Activated T-cell treated with anti-CD3 and anti-CD28 coated beads for 48 hours (primary cell): ENCODE measurements around the gene LITAF.
"Not testable (repeated sequence)": the region's sequence is repeated elsewhere in the genome, so short reads cannot be mapped to it uniquely, and the experiment has no call there.

Experiments used
- DNase-seq: peaks from one replicate; pipeline ENCODE4 v3.0.0-alpha.2; 2020; ENCODE audit warnings: low read depth

The LITAF gene

DNA sequence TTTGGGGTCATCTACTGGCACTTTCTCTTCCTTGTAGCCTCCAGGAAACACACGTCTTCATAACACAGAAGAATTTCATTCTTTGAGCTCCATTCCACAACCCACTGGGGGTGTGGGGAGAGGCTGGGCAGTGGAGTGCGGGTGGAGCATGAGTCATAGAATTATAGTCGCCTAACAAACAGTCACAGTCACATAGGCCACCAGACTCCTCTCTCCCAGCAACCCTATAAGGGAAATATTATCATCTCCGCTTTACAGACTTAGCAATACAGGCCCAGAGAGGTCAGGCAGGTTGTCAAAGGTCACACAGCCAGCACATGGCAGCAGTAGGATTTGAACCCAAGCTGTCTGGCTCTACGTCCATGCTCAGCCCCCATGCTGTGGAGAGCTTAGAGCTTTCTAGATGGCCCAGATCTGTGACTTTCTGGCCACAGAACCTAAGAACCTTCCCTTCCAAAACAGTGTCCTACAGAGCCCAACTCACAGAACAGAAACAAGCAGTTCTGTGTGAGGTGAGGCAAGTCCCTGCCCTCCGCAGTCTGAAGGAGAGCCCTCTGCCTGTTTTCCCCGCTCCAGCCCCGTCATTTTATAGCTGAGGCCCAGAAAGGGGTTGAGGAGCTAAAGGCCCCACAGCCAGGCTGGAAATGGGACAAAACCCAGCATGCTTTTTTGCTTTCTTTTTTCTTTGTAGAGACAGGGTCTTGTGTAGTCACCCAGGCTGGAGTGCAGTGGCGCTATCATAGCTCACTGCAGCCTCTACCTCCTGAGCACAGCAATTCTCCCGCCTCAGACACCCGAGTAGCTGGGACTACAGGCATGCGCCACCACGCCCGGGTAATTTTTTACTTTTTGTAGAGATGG lies 10.7 kb upstream of the LITAF start:
- DNase-seq, result no peak

- no peak for DNase-seq
Measured at GRCh38 chr16:11596572-11597226, 10.0 kb upstream of the LITAF start.

DNA sequence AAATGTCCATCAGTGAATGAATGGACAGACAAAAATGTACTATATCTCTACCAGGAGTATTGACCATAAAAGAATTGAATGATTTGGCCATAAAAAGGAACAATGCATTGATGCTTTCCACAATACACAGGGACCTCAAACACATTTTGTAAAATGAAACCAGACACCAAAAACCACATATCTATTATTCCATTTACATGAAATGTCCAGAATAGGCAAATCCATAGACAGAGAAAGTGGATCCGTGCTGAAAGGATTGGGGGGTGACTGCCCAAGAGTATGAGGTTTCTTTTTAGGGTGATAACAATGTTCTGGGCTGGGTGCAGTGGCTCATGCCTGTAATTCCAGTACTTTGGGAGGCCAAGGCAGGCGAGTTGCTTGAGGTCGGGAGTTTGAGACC lies 6.9 kb upstream of the LITAF start:
- no peak for DNase-seq

DNA sequence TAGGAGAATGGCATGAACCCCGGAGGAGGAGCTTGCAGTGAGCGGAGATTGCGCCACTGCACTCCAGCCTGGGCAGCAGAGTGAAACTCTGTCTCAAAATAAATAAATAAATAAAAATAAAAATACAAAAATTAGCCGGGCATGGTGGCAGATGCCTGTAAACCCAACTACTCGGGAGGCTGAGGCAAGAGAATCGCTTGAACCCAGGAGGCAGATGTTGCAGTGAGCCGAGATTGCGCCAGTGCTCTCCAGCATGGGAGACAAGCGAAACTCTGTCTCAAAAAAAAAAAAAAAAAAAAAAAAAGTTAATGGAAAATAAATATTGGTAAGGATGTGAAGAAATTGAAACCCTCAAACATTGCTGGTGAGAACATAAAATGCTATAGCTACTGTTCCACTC lies 6.4 kb upstream of the LITAF start:
- DNase-seq, result not testable (repeated sequence)

GRCh38 chr16:11591630-11592029 lies 4.9 kb upstream of the LITAF start:
- DNase-seq, result not testable (repeated sequence)

GRCh38 chr16:11589198-11589550 lies 2.5 kb upstream of the LITAF start:
- no peak for DNase-seq

DNA sequence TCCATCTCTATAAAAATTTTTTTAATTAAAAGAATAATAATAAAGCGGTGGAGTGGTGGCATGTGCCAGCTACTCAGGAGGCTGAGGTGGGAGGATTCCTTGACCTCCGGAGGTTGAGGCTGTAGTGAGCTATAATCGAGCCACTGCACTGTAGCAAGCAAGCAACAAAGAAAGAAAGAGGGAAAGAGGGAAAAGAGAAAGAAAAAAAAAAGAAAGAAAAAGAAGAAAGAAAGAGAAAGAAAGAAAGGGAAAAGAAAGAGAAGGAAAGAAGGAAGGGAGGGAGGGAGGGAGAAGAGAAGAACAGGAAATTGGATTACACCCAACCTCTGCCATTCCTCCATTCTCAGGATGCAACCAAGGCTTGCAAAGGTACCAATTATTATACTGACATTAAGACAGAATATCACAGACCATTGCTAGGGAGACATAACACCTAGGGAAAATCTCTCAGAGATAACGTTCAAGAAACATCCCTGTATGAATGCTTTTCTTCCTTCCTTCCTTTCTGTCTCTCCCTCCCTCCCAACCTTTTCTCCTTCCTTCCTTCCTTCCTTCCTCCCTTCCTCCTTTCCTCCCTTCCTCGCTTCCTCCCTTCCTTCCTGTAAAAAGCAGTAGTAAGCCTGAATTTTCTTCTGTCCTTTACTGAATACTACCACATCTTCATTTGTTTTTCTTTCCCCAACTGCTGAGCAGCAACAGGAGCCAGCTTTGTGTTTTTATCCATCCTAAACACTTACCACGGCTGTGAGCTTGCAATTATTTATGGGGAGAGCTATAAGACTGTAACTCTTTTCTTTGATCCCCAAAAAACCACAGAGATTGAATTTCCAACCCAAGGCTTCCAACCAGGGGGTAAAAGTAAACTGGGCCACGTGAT lies 1.8 kb upstream of the LITAF start:
- no peak for DNase-seq

DNA sequence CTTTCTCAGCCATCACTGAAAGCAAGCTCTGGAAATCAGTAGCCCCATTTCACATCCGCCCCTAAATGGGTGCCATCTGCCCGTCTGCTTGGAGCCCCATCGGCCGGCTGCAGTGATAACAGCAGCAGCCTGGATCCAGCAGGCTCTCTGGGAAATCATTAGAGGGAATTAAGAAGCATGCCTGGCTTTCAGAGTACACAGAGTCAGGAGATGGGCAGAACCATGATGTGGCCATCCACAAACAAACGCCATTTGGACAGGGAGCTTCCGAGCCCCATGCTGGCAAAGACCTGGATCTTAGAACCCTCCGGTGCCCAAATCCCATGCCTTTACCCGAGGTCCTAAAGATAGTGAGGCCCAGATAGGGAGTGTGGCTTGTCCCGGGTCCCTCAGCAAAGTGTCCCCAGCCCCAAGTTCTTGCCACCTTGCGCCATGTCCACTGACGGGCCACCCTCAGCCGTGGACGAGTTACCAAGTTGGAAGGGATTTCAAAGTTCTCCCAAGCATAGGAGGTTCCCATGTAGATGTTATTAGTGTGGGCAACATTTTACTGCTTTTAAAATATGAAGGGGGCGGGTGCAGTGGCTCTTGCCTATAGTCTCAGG lies 1.0 kb upstream of the LITAF start:
- DNase-seq, result no peak

DNA sequence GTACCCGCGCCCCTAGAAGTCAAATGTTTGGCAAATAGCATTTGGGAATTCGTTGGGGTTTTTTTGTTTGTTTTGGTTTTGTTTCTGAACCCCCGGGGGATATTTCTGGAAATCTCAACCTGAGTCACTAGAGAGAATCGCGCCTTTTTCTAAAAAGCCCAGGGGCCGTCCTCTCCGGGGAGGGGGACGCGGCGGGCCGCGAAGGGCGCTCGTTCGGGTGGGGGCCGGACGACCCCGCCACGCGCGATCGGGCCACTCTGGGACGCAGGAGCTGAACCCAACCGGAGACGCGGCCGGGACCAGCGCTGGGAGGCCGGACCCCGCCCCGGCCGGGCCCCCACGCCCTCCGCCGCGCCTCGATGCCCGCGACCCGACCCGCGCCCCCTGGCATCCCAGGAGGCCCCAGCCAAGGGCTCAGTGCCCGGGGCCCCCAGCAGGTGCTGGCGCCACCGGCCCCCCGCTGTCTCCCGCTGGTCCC lies 302 bp downstream of the LITAF start:
- no peak for DNase-seq

DNA sequence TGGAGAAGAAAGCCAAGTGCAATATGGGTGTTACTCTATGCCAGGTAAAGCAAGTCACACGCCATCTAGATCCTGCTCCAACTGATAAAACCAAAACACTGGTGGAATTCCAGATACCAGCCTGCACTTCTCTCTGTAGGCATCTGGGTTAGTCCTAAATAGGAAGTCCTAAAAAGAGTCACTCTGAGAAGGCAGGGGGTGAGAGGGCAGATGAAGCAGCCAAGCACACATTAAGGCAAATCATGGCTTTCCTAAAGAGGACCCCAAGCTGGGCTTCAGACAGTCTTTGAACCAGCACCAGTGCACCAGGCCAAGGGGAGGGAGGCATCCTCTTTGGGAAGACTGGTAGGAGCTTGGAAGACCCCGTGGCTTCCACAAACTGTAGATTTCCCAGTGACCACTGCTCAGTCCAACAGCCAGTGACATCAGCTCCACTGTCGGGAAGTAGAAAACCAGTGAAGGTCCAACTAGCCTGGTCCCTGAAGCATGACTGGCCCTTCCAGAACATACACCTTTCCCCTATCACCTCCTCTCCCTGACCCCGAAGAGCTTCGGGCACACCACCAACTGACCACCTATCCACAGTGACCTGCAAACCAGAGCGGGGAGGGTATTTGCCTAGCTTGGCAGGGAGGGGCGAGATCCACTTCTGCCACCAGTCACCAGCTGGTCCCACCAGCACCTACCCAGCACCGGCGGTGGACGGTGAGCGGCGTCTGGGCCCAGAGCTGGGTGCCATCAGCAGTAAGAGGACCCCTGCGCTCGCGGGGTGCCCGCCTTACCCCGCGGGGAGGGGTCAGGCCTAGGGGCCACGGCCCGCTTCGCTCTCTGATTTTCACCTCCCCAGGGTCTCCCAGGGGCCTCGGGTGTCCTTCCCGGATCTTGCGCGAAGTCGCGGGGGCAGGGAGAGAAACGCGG lies 1.0 kb downstream of the LITAF start:
- no peak for DNase-seq

GRCh38 chr16:11583889-11584565 lies 2.7 kb downstream of the LITAF start:
- no peak for DNase-seq

DNA sequence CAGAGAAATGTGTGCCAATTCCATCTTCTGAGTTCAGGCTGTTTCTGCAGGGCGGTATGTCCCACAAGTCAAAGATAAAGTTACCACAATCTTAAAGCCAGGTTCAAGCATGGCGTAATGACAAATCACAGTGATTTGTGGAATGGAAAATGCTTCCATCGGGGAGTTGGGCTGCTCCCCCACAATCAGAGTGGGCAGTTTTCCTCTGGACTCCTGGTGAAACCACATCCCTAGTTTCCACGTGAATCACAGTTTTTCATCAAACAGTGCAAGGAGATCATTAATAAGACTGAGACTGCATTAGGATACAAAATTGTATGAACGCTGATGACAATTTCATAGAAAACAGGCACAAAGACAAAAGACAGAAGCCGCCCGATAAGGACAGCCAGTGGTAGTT lies 3.6 kb downstream of the LITAF start:
- DNase-seq, result no peak

DNA sequence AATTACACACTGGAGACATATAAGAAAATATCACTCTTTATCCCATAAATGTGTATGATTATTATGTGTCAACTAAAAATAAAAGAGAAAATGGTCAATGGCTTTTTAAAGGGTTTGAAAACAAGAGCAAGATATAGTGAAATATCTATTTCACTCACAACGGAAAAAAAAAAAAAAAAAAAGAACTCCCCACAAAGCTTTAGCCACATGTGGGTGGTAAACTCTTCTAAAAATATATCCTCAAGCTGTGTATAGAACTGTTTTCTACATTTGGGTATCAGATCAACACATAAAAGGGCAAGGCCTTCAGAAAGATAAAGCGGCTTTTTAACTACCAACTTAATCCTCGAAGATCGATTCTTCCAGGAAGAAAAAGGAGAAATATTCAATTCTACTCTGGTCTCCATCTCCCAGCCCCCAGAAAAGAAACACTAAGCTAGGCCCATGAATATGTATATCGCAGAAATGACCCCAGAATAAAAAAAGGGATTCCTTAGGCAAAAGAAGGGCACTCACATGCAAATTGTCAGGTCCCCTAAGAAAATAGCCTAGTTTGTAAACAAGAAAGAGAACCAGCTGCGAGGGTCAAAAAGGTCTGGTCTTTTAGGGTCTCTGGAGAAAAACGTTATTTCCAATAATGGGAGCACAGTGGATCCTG lies 4.4 kb downstream of the LITAF start:
- DNase-seq, result no peak

DNA sequence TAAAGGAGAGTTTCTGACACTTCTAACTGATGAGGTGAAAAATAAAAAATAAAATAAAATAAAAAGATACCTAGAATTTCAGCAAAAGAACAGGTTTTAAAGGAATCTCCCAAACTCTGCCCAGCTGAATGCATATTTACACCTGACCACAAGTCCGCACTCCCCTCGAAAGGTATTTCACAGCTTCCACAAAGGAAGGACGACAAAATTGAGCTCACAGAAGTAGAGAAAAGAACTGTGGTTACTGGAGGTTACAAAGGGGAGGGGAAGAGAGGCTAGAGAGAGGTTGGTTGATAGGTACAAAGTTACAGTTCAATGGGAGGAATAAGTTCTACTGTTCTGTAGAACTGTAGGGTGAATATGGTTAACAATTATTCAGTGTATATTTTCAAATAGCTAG lies 5.0 kb downstream of the LITAF start:
- no peak for DNase-seq

- no peak for DNase-seq
Measured at GRCh38 chr16:11580451-11581086, 6.2 kb downstream of the LITAF start.

DNA sequence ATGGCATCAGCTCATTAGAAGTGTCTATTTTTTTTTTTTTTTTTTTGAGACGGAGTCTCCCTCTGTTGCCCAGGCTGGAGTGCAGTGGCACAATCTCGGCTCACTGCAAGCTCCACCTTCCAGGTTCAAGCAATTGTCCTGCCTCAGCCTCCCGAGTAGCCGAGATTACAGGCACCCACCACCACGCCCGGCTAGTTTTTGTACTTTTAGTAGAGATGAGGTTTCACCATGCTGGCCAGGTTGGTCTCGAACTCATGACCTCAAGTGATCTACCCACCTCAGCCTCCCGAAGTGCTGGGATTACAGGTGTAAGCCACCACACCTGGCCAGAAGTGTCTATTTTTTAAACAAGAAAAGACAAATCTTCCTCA lies 9.4 kb downstream of the LITAF start:
- DNase-seq, result not testable (repeated sequence)

DNA sequence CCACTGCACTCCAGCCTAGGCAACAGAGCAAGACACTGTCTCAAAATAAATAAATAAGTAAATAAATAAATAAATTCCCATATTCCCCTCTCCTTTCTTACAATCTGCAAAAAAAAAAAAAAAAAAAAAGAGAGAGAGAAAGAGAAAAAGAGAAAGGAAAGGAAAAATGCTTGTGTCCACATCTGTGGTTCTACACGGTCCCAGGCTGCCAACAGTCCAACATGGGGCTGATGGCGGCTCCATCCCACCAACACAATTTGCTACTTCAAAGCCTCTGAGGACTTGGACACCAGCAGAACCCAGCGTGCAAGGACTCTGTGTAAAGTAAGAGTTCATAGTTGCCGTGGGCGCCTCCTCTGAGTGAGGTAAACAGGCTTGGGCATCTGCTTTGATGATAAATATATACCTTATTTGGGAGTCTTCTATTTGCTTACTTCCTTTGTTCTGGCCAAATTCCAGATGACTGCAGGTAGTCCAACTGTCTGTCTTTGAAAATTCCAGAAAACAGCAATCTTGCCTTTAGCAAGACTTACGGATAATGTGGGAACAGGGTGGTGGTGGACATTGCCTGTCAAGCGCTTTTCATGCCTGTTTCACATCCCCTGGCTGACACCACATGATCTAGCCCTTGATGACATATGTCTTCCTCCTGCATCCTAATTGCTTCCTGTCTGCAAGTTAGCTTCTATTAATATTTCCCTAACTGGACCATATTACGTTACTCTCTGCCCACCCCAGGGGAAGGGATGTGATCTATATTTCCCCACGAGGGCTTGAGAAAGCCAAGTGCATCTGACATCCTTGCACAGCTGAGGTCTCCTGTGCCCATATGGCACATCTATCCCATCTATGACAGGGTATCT lies 10.1 kb downstream of the LITAF start:
- DNase-seq, result no peak

- no peak for DNase-seq
Measured at GRCh38 chr16:11575223-11575589, 11.5 kb downstream of the LITAF start.
